CD14-positive monocyte (primary cell): Measurements from ENCODE around the gene FABP2. TPM values are rescaled to one million over a fixed set of nuclear protein-coding genes. Genes with fewer than 3 reads are reported as not detected.

Source experiments
- DNase-seq, 3 donors: peaks; one replicate each; pipeline ENCODE4 v3.0.0-alpha.2; 2011 to 2022
- H2AFZ ChIP-seq: 2 replicates; pipeline ENCODE4 v1.6.0; 2012; ENCODE audit warnings: mild to moderate bottlenecking, low read depth, low read length, inconsistent platforms; ENCODE audit not compliant: insufficient read depth, poor library complexity, severe bottlenecking
- H3K27ac ChIP-seq, 2 donors: 1 replicate in 1 of 2; 2 replicates in 1 of 2; pipeline ENCODE4 v1.5.1; 2012 to 2013; ENCODE audit warnings: low read length in 2 of 2, control low read depth in 1 of 2, inconsistent platforms in 1 of 2, low read depth in 1 of 2, mild to moderate bottlenecking in 1 of 2
- H3K27me3 ChIP-seq, 2 donors: one replicate each; pipeline versions ENCODE4 v1.6.0 to v1.6.1; 2011 to 2013; ENCODE audit warnings: low read length in 2 of 2; ENCODE audit not compliant: control insufficient read depth in 2 of 2, insufficient read depth in 2 of 2
- H3K36me3 ChIP-seq, 2 donors: replicated peaks in 1 of 2; 1 replicate in 1 of 2; 2 replicates in 1 of 2; pipeline versions ENCODE4 v1.5.1 to v1.6.1; 2012 to 2013; ENCODE audit warnings: low read length in 2 of 2, control low read depth in 1 of 2, inconsistent platforms in 1 of 2, mild to moderate bottlenecking in 1 of 2; ENCODE audit not compliant: insufficient read depth in 2 of 2, control insufficient read depth in 1 of 2
- H3K4me1 ChIP-seq, 2 donors: 1 replicate in 1 of 2; 2 replicates in 1 of 2; pipeline versions ENCODE4 v1.5.1 to v1.6.1; 2012 to 2013; ENCODE audit warnings: low read length in 2 of 2, control low read depth in 1 of 2, inconsistent platforms in 1 of 2, mild to moderate bottlenecking in 1 of 2, moderate library complexity in 1 of 2; ENCODE audit not compliant: insufficient read depth in 2 of 2, control insufficient read depth in 1 of 2
- H3K4me2 ChIP-seq: replicated peaks from 2 replicates; pipeline ENCODE3; 2012; ENCODE audit warnings: low read length, moderate library complexity, mild to moderate bottlenecking; ENCODE audit not compliant: poor library complexity, severe bottlenecking; ENCODE audit errors: extremely low read depth
- H3K4me3 ChIP-seq, 3 experiments: fragments of 200-600 bp in 1 of 3; sonication (generic) in 1 of 3; replicated peaks in 1 of 3; 1 replicate in 2 of 3; 2 replicates in 1 of 3; pipeline ENCODE4 v1.5.1; 2011 to 2013; ENCODE audit warnings: low read length in 3 of 3, mild to moderate bottlenecking in 3 of 3, control low read depth in 2 of 3, low read depth in 2 of 3, inconsistent platforms in 1 of 3, moderate library complexity in 1 of 3
- H3K79me2 ChIP-seq: 2 replicates; pipeline ENCODE4 v1.6.0; 2012; ENCODE audit warnings: mild to moderate bottlenecking, control low read depth, inconsistent platforms, low read length, moderate library complexity; ENCODE audit not compliant: insufficient read depth
- H3K9ac ChIP-seq: 2 replicates; pipeline ENCODE4 v1.6.0; 2017; ENCODE audit warnings: low read length, mild to moderate bottlenecking; ENCODE audit not compliant: insufficient read depth, poor library complexity, severe bottlenecking
- H3K9me3 ChIP-seq, 2 donors: replicated peaks in 1 of 2; 1 replicate in 1 of 2; 2 replicates in 1 of 2; pipeline versions ENCODE4 v1.5.1 to v1.6.1; 2012 to 2013; ENCODE audit warnings: low read length in 2 of 2, control low read depth in 1 of 2; ENCODE audit not compliant: control insufficient read depth in 1 of 2, insufficient read depth in 1 of 2
- H4K20me1 ChIP-seq: 2 replicates; pipeline ENCODE4 v1.6.0; 2012; ENCODE audit warnings: mild to moderate bottlenecking, low read length, control low read depth, moderate library complexity; ENCODE audit not compliant: insufficient read depth
- H3K27ac Mint-ChIP-seq, 7 donors: one replicate each; pipeline ENCODE4 v1.8.0; 2020; ENCODE audit warnings: mild to moderate bottlenecking in 7 of 7, mixed read lengths in 7 of 7, moderate library complexity in 6 of 7, inconsistent platforms in 2 of 7
- H3K27me3 Mint-ChIP-seq, 3 donors: one replicate each; pipeline ENCODE4 v1.8.0; 2021 to 2022; ENCODE audit warnings: low read depth in 3 of 3, mild to moderate bottlenecking in 3 of 3, mixed read lengths in 3 of 3, moderate library complexity in 3 of 3, inconsistent platforms in 1 of 3
- H3K36me3 Mint-ChIP-seq, 2 donors: one replicate each; pipeline ENCODE4 v1.8.0; 2020; ENCODE audit warnings: mixed read lengths in 2 of 2, inconsistent platforms in 1 of 2, mild to moderate bottlenecking in 1 of 2
- H3K4me1 Mint-ChIP-seq: one replicate; pipeline ENCODE4 v1.8.0; 2020; ENCODE audit warnings: mild to moderate bottlenecking, mixed read lengths
- H3K4me3 Mint-ChIP-seq, 2 donors: one replicate each; pipeline ENCODE4 v1.8.0; 2020; ENCODE audit warnings: mild to moderate bottlenecking in 2 of 2, mixed read lengths in 2 of 2, moderate library complexity in 1 of 2
- H3K9me3 Mint-ChIP-seq, 7 donors: one replicate each; pipeline ENCODE4 v1.8.0; 2020 to 2022; ENCODE audit warnings: mixed read lengths in 7 of 7, mild to moderate bottlenecking in 6 of 7, moderate library complexity in 6 of 7, inconsistent platforms in 2 of 7
- CTCF ChIP-seq: fragments of 200-600 bp; IDR thresholded peaks from one replicate; pipeline ENCODE4 v1.8.0; 2022; ENCODE audit warnings: antibody characterized with exemption, mild to moderate bottlenecking
- WGBS: methylation state at CpG from one replicate; pipeline ENCODE4 v1.1.5; 2013; ENCODE audit warnings: missing lambda C conversion rate; ENCODE audit not compliant: insufficient coverage; 5-methylcytosine and 5-hydroxymethylcytosine counted together
- intact Hi-C, 2 donors: fragments of 100-400 bp; cut with micrococcal nuclease; formaldehyde crosslinking; loops; one replicate each; pipeline versions ENCODE4 v1.15.0 to v1.15.1; 2023
- polyA plus RNA-seq, 3 donors: library from polyadenylated mRNA; depleted of rRNA in 1 of 3; unstranded in 2 of 3; stranded (reverse) in 1 of 3; fragments of 300-500 nt in 2 of 3; fragments of >200 nt in 1 of 3; fragmentation: Illumina TruSeq in 2 of 3; gene quantifications; 1 replicate in 2 of 3; 2 replicates in 1 of 3; pipeline ENCODE4 v1.2.3, GENCODE V29; 2012 to 2021

Gene FABP2
- polyA plus RNA-seq, 3 donors: not detected

GRCh38 chr4:119329835-119330620, 8.1 kb upstream of the FABP2 start:
- Histone ChIP-seq H3K36me3 (no peaks in the 10 kb centered on the region), H3K4me2 (no peak overlapping the region), H3K9ac (no peak overlapping the region), H3K27me3 (no peaks in the 10 kb centered on the region), H3K4me1 (no peaks in the 10 kb centered on the region), H2AFZ (no peak overlapping the region), H3K27ac (no peak overlapping the region), H4K20me1 (no peaks in the 10 kb centered on the region), H3K79me2 (no peaks in the 10 kb centered on the region), H3K9me3 (no peaks in the 10 kb centered on the region), H3K4me3 (no peak overlapping the region)
- intact Hi-C loops: no loop called here
- Mint-ChIP-seq H3K4me1 (no peaks in the 10 kb centered on the region), H3K27me3 (peaks cover 0 to 3% (median 0%) of the 10 kb centered on the region in 3 donors), H3K36me3 (no peaks in the 10 kb centered on the region), H3K27ac (no peak overlapping the region), H3K9me3 (peaks cover 0 to 4% (median 0%) of the 10 kb centered on the region in 7 donors), H3K4me3 (no peak overlapping the region)
- no peak for TF ChIP-seq CTCF
- 33% methylated on average over 1 of the region's 2 CpGs for WGBS
- DNase-seq: no peak

GRCh38 chr4:119328695-119329094, 6.8 kb upstream of the FABP2 start:
- Mint-ChIP-seq H3K4me1 (no peaks in the 10 kb centered on the region), H3K27me3 (peaks cover 0 to 3% (median 2%) of the 10 kb centered on the region in 3 donors), H3K4me3 (no peak overlapping the region), H3K9me3 (peaks cover 0 to 4% (median 0%) of the 10 kb centered on the region in 7 donors), H3K27ac (no peak overlapping the region), H3K36me3 (no peaks in the 10 kb centered on the region)
- no peak for TF ChIP-seq CTCF
- no peak overlapping the region for H3K27ac ChIP-seq
- H4K20me1 ChIP-seq: no peaks in the 10 kb centered on the region
- no peaks in the 10 kb centered on the region for H3K4me1 ChIP-seq
- no peaks in the 10 kb centered on the region for H3K27me3 ChIP-seq
- no peak overlapping the region for H3K9ac ChIP-seq
- no peaks in the 10 kb centered on the region for H3K79me2 ChIP-seq
- no peak overlapping the region for H2AFZ ChIP-seq
- intact Hi-C loops: no loop called here
- H3K36me3 ChIP-seq: no peaks in the 10 kb centered on the region
- H3K9me3 ChIP-seq: no peaks in the 10 kb centered on the region
- whole genome bisulfite sequencing: 100% methylated on average over 1 of the region's 2 CpGs
- no peak overlapping the region for H3K4me3 ChIP-seq
- DNase-seq: no peak
- no peak overlapping the region for H3K4me2 ChIP-seq
